HFF-Myc (cell line): ENCODE results near the gene NFKBIE.

ENCODE experiments used
- DNase-seq: peaks from one replicate; pipeline ENCODE4 v3.0.0-alpha.2; 2011; ENCODE audit warnings: low read depth; ENCODE audit errors: extremely low read depth
- H3K4me3 ChIP-seq: replicated peaks from 2 replicates; pipeline ENCODE4 v1.5.1; 2011; ENCODE audit warnings: low read depth, mild to moderate bottlenecking, control low read depth, low read length
- CTCF ChIP-seq: IDR thresholded peaks from 2 replicates; pipeline ENCODE4 v1.5.1; 2012; ENCODE audit warnings: mild to moderate bottlenecking, low read depth, low read length, control low read depth; ENCODE audit errors: missing control alignments

Gene NFKBIE

GRCh38 chr6:44309092-44309491 lies 43.7 kb upstream of the NFKBIE start:
- TF ChIP-seq CTCF: no peak
- DNase-seq: peak; percentile 71
- H3K4me3 ChIP-seq: no peak overlapping the region

- no peak overlapping the region for H3K4me3 ChIP-seq
- TF ChIP-seq CTCF: no peak
- DNase-seq: no peak
Observed at GRCh38 chr6:44307217-44307616, 41.9 kb upstream of the NFKBIE start.

GRCh38 chr6:44306710-44307109 lies 41.4 kb upstream of the NFKBIE start:
- DNase-seq: no peak
- TF ChIP-seq CTCF: no peak
- no peak overlapping the region for H3K4me3 ChIP-seq

- H3K4me3 ChIP-seq: no peak overlapping the region
- no peak for TF ChIP-seq CTCF
Observed at GRCh38 chr6:44305200-44305725, 39.9 kb upstream of the NFKBIE start.

GRCh38 chr6:44304282-44305199 lies 39.2 kb upstream of the NFKBIE start:
- no peak overlapping the region for H3K4me3 ChIP-seq
- DNase-seq: no peak
- TF ChIP-seq CTCF: peak; percentile 83

More at GRCh38 chr6:44305200-44305725, 39.9 kb upstream of the NFKBIE start:
- DNase-seq: no peak

- DNase-seq: no peak
- no peak overlapping the region for H3K4me3 ChIP-seq
Observed at GRCh38 chr6:44303842-44304241, 38.5 kb upstream of the NFKBIE start.

More at GRCh38 chr6:44303842-44304241, 38.5 kb upstream of the NFKBIE start:
- no peak for TF ChIP-seq CTCF
